GM18861 (cell line): ENCODE measurements around the gene GPBAR1.

ENCODE experiments used
- ATAC-seq: cut with Tn5 transposase; IDR thresholded peaks from one replicate; pipeline ENCODE4 v1.9.1; 2021; ENCODE audit not compliant: unreplicated experiment

The GPBAR1 gene, protein sequence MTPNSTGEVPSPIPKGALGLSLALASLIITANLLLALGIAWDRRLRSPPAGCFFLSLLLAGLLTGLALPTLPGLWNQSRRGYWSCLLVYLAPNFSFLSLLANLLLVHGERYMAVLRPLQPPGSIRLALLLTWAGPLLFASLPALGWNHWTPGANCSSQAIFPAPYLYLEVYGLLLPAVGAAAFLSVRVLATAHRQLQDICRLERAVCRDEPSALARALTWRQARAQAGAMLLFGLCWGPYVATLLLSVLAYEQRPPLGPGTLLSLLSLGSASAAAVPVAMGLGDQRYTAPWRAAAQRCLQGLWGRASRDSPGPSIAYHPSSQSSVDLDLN

DNA sequence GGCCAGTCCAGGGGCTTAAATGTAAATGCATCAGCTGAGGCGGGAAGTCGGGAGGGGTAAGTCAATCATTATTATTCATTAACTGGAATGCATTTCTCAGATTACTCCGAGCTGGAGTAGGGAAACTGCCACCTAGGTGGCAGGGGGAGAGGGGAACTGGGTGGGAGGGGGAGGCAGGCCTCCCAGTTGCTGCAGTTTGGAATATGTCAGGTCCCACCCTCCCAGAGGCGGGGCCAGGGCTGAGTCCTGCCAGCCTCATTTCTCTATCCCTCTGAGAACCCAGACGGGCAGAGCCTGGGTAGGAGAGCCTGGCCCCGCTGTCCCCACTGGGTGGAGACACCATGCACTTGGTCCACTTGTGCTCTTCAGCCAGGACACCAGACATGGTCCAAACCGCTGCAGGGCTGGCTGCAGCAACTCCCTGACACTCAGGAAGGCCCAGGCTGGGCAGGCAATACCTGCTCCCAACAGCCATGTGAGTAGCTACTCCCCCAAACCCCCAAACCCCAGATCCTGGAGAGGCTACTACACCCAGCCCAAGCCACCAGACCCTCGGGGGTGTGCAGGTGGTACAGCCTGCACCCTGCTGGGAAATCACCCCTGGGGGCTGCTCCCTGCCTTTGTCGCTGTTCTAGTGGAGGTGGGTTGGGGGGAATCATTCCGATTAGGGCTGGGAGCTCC, at the start of gene GPBAR1:
TSS of gene GPBAR1 (plus strand) at position 274 of the 681 bp plus-strand sequence. CDS start 1,710 bp downstream, outside the sequence.
- ATAC-seq, result no peak

DNA sequence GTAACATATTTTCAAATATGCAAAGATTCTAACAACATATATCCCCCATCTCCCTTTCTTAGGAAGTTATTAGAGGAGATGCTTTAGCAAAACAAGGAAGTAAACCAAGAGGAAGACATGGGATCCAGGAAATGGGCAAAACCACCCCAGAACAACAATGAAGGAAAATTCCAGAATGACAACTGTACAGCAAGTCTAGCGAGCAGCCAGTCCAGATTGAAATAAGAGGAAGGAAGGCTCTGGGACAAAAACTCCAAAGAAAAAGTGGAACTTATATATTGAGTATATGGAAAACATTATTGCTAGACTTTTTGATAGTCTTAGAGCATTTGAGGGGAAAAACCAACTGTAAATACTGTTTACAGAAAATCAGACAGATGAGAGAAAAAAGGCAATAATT, 46.7 kb upstream of the GPBAR1 start:
- no peak for ATAC-seq

DNA sequence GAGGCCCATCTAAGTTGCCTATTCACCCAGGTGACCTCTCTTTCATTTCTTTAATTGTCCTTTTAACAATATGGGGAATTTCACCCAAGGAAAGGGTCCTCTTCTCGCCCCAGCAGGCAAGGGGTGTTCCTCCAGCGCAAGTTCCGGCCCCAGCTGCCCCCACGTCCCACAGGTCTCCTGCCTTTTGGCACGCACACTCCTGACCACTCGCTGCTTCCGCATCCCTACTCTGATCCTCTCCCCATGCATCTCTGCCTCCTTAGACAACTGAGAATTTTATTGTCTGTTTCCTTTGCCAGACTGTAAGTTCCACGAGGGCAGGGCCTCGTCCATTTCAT, 44.5 kb upstream of the GPBAR1 start:
- no peak for ATAC-seq

DNA sequence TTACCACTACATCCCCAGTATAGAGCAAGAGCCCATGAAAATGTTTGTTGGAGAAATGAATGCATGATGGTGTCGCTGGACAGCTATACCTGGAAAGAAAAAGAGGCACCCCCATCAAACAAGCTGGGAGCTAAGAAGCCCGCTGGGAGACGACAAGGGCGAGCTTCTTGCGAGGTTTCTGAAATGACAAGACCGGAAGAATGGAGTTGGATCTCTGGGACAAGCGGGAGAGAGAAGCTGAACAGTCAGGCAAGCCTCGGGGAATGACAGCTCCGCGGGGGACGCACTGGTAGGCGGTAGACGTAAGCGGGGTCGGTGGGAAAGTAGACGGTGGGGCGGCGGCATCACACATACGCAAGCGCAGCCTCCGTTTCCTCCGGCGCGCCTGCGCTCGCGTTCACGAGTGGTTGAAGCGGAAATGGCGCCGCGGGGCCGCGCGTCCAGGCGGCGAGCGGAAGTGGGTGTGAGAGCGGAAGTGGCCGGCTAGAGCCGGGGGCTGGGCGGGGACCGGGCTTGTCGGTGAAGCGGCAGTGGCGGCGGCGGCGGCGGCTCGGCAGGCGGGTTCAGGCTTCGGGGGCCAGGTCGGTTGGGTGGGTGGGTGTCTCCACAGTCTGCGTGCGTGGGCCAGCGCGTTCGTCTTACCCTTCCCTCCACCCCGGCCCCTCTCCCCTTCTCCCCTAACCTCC, 44.0 kb upstream of the GPBAR1 start, which contains the start of gene ARPC2:
TSS of gene ARPC2 (plus strand) at position 516 of the 686 bp plus-strand sequence. CDS start 282 bp downstream, outside the sequence.
- ATAC-seq, result peak; percentile 57

DNA sequence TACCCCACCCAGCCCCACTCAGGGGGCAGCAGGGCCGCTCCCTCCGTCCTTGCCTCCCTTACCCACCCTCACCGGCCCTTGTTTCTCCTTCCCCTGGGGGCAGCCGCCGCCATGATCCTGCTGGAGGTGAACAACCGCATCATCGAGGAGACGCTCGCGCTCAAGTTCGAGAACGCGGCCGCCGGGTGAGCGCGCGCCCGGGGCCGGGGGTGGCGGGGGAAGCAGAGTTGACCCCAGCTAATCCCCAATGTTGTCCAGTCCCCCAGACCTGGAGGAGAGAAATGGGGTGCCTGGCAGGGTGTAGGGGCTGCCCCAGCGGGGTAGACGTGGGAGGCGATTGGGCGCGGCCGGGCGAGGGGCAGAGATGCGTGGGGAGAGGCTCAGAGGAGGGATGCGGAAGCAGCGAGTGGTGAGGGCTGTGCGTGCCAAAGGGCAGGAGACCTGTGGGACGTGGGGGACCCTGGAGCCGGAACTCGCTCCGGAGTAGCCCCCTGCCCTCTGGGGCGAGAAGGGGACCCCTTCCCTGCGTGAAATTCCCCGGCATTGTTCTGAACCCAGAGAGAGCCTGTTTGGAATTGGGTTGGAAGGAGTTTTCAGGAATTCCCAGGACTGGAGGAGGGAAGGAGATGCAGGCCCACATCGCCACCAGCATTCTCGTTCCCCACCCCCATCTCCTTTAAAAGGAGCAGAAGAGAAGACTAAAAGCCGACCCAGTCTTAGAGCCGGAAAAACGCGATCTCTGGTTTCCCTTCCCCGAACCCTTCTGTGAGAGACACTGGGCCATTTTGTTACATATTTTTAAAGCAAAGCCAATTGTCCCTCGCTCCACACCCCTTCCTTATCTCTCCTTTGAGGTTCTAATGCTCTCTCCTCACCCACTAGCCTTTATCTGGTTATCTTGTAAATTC, 43.2 kb upstream of the GPBAR1 start:
- no peak for ATAC-seq

DNA sequence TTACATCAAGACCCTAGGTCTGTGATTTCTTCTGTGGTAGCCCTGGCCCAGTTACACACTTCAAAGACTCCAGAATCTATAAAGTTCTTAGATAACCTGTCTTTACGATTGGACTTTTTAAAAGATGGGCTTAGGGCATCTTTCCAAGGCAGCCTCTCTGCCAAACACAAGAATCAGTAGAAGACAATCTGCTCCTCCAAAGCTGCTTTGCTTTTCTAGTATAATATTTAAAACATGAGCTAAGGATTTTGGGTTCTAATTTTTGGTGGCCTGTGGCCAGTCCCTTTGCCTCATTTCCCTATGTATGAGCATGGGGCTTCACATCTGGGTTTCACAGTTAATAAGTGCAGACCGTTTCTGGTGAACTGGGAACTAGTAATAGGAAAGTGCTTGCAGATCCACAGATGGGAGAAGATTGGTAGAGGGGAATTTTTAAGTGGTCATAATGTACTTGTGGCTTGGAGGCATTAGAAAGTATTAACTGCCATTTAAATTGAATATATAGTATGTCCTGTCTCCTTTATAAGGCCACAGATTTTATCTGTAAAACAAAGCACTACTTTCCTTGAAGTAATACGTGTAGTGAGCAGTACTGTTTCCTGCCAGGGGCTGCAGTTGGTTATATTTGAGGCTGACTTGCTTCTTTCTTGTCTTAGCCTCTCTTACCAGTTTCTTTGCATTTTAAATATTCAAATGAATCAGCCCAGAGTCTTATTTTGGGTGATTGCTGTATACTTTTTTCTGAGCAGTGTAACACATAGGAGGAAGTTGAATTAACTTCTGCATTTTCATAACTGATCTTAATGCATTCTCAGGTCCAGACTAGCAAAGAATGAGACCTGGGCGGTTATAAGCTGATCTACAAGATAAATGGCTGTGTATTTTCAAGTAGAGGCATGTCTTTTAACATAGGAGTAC, 42.3 kb upstream of the GPBAR1 start:
- ATAC-seq, result peak; percentile 51

DNA sequence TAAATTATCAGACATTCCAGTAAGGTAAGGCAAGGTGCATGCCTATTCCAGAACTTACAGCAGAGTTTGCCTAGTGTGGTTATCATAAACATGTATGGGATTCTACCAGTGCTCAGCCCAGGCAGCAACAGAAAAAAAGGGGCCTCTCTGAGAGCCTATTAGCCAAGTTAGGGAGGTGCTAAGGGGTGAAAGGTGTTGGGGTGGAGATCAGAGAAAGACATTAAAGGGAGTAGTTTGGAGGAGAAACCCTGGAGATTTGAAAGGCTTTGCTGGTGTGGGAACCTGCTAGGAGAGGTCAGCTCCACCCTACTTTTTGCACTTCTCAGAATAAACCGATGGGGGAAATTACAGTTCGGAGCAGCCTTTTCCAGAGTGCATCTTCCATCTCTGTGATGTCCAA, 40.9 kb upstream of the GPBAR1 start:
- no peak for ATAC-seq

DNA sequence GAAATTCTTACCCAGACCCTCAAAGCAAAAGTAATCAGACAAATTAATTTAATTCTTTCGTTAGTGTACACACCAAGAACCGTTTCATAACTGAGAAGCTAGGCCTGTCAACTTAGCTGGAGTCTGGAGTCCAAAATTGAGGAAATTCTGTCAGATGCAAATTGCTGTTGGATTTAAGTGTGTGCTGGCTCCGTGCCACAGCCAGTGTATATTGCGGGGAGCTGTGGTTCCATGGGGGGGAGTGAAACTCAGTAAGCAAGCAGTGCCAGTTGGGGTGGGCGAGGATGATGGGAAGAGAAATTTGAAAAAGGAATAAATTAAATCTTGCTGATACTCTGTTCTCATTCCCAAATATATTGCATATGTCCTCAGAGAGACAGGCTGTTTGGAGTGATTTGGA, 39.8 kb upstream of the GPBAR1 start:
- ATAC-seq, result no peak

DNA sequence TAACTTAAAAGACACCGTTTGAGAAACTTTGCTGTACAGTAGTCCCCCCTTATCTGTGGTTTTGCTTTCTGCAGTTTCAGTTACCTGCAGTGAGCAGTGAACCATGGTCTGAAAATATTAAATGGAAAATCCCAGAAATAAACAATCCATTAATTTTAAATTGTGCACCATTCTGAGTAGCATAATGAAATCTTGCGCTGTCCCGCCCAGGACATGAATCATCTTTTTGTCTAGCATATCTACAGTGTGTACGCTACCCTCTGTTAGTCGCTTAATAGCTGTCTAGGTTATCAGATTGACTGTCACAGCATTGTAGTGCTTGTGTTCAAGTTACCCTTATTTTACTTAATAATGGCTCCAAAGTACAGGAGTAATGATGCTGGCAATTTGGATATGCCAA, 37.8 kb upstream of the GPBAR1 start:
- ATAC-seq, result no peak

DNA sequence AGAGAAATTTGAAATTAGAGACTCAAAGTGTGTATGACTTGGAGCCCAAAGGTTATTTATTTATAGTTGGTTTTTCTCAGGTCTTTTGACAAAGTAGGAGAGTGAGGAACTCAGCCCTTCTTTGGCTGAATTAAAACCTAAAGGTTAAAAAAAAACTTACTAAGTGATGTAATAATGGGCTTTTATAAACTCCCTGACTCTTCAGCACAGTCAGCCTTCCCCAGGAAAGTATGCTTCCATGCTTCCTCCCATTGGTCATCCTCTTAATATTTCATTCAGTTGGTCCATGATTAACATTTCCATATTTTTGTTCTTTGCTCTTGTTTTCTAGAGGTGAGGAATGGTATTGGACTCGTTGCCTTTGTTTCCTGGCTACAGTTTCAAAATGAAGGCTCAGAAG, 36.6 kb upstream of the GPBAR1 start:
- no peak for ATAC-seq

DNA sequence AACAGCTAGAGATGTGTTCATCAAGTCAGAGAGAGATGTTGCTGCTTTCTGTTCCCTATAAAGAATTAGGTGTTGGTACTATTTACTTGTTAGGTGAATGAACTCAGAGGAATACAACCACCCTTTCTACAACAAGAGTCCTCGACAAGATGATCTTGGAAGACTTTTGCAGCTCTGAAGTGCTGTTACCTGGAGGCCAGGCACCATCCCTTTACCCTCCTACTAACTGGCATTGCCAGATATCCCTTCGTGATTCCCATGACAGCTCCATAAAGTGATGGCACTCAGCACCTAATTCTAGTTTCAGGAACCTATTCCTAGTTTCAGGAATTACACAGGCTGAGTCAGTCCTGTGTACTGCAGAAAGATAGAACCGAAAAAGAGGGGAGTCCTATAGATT, 33.9 kb upstream of the GPBAR1 start:
- no peak for ATAC-seq

DNA sequence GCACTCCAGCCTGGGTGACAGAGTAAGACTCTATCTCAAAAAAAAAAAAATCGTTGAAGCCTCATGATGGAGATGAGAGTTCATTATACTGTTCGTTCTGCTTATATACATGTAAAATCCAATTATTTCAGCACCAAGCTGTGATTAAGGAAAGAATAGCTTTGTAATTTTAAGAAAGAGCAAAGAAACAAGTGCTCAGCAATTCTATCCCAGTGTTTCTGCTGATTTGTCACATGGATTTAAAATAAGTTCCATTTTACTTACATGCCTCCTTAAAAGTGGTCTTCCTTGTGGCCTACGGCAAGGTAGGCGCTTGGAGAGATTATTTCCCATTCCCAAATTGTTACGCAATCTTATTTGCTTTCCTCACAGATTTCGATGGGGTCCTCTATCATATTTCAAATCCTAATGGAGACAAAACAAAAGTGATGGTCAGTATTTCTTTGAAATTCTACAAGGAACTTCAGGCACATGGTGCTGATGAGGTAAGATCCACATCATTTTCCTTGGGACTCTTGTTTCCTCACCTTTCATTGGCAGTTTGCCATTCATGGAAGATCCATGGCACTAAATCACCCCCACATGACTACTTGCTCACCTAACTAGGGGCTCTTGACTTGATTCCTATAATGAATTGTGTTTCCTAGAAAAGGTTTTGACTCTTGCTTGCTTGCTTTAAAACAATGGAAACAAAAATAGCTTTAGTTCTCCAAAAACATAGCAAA, 32.3 kb upstream of the GPBAR1 start:
- ATAC-seq, result no peak

DNA sequence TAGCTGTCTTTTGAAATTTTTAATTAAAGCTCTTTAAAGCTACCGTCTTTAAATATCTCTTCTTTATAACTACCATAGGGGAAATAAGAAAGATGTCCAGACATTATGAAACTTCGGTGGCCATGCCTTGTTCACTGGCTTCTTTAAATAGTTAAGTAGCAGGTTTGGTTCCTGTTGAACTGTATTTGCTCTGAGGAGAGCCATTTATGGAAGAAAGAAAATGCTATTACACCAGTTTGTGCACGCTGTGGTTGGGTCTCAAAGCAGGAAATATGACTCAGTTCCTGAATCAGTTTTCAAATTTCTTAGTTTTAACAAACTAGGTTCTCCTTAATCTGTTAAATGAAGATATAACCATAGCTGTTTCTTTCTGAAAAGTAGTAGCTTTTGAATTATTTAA, 31.6 kb upstream of the GPBAR1 start:
- peak; percentile 82 for ATAC-seq

DNA sequence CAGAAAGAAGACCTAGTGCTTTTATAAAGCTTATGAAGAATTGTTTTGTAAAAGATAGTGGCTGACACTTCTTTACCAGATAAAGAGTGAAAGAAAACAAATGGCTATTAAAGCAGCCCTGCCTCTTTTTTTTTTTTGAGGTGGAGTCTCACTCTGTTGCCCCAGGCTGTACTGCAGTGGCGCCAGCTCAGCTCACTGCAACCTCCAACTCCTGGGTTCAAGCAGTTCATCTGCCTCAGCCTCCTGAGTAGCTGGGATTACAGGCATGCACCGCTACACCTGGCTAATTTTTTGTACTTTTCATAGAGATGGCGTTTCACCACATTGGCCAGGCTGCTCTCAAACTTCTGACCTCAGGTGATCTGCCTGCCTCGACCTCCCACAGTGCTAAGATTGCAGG, 31.0 kb upstream of the GPBAR1 start:
- ATAC-seq, result no peak

DNA sequence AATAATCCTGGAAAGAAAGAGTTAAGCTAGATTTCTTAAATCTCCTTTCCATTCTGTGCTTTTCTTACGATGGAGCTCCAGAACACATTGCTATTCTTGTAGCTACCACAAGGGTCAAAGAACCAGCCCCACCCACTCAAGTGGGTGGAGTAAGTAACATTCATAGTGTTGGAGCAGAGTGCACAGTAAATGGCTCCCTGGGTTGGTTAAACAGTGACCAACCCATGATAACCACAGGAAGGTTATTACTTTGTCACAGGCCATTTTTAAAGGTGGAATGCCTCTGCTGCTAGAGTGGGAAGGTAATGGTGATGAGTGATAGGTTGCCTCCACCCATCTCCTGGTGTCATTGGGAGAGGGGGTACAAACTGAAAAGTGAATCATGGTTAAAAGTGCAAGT, 29.9 kb upstream of the GPBAR1 start:
- peak; percentile 75 for ATAC-seq

DNA sequence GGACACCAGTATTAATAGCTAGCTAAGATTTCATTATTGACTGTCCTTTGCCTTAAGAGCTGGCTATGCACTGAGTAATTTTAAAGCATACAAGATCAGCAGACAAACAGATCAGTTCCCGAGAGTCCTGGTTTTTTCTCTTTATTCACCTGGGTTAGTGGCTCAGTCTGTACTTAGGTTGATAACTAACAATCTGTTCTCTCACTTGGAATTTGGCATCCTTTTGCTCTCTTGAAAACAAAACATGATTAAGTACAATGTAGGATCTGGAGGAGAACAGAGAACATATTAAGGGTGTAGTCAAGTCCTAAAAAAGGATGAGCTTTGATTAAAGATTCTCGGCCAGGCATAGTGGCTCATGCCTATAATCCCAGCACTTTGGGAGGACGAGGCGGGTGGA, 27.3 kb upstream of the GPBAR1 start:
- no peak for ATAC-seq

DNA sequence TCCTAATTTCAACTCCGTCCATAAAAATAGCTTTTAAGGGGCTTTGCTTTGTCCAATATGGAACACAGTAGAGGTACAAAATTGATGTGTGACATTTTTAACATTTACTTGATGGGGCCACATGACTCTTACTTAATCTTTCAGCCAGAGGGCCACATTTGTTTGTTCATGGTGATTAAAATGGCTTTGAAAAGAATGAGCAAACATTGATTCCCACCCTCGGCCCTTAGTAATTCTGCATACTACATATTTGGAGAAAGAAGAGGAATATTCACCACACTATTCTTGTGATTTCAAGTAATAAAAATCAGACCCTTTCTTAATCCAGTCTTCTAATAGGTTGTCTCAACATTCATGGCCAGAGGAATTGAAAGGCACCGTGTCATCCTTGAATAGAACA, 26.3 kb upstream of the GPBAR1 start:
- no peak for ATAC-seq

DNA sequence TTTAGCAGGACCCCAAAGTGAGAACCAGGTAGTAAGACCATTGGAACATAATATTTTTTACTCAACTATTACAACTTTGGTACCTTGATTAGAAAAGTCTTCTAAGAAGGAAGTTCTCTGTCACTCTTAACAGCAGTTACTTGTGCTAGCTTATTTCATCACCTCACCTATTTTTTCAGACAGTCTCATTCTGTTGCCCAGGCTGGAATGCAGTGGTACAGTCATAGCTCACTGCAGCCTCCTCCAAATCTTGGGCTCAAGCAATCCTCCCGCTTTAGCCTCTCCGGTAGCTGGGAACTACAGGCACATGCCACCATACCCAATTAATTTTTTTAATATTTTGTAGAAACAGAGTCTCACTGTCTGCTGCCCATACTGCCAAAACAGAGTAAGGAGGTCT, 25.8 kb upstream of the GPBAR1 start:
- ATAC-seq, result no peak

DNA sequence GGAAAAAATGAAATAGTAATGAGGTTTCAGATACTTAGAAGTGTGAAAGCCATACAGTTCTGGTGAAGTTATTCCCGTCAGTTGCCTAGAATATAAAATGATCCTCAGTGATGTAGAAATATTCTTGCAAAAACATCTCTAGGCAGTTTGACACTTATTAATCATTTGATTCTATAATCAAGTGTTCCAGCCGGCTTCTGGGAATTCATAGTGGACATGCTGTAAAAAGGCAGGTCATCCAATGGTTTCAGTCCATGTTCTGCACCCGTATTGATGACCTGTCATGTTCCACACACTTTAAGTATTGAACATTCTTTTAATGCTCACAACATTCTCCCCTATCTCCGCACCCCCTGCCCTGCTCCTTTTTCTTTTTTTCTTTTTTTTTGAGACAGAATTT, 24.0 kb upstream of the GPBAR1 start:
- ATAC-seq, result no peak
